GM19438 (cell line): ENCODE measurements around the gene GPR84.
"Not testable (repeated sequence)": the region's sequence is repeated elsewhere in the genome, so short reads cannot be mapped to it uniquely, and the experiment has no call there.

Source experiments
- ATAC-seq: cut with Tn5 transposase; IDR thresholded peaks from one replicate; pipeline ENCODE4 v1.9.1; 2021; ENCODE audit warnings: low read depth; ENCODE audit not compliant: unreplicated experiment

The GPR84 gene

GRCh38 chr12:54330442-54330841 is 33.8 kb downstream of the GPR84 start:
- no peak for ATAC-seq

GRCh38 chr12:54329759-54330158 is 34.5 kb downstream of the GPR84 start:
- no peak for ATAC-seq

- ATAC-seq = no peak
Observed at GRCh38 chr12:54328595-54329337, 35.5 kb downstream of the GPR84 start.

GRCh38 chr12:54325442-54326109 is 38.7 kb downstream of the GPR84 start:
- not testable (repeated sequence) for ATAC-seq

- ATAC-seq = peak; percentile 99
Observed at GRCh38 chr12:54324617-54325441, 39.5 kb downstream of the GPR84 start, which contains the start of gene COPZ1. Gene COPZ1 (plus strand): TSS chr12:54325131. CDS start chr12:54325164, 33 bp downstream.

GRCh38 chr12:54321363-54321762 is 42.9 kb downstream of the GPR84 start:
- no peak for ATAC-seq
